Activated naive CD8-positive, alpha-beta T cell treated with anti-CD3 and anti-CD28 coated beads for 36 hours (primary cell): ENCODE data around the gene RITA1. TPM values are rescaled to one million over a fixed set of nuclear protein-coding genes. Genes with fewer than 3 reads are reported as not detected.

Experiments
- DNase-seq: peaks from one replicate; pipeline ENCODE4 v3.0.0; 2021
- H3K27ac Mint-ChIP-seq: one replicate; pipeline ENCODE4 v1.8.0; 2022; ENCODE audit warnings: mild to moderate bottlenecking, moderate library complexity, mixed read lengths
- H3K27me3 Mint-ChIP-seq: one replicate; pipeline ENCODE4 v1.8.0; 2022; ENCODE audit warnings: mild to moderate bottlenecking, mixed read lengths
- H3K36me3 Mint-ChIP-seq: one replicate; pipeline ENCODE4 v1.8.0; 2021; ENCODE audit warnings: mild to moderate bottlenecking, mixed read lengths
- H3K4me1 Mint-ChIP-seq: one replicate; pipeline ENCODE4 v1.8.0; 2021; ENCODE audit warnings: mixed read lengths
- H3K4me3 Mint-ChIP-seq: one replicate; pipeline ENCODE4 v1.8.0; 2022; ENCODE audit warnings: mild to moderate bottlenecking, moderate library complexity, mixed read lengths
- H3K9me3 Mint-ChIP-seq: one replicate; pipeline ENCODE4 v1.8.0; 2022; ENCODE audit warnings: mixed read lengths
- total RNA-seq, 2 experiments: library from RNA; stranded (reverse); gene quantifications; one replicate each; pipeline ENCODE4 v1.2.3, GENCODE V29; 2021

The RITA1 gene
- total RNA-seq, 2 experiments from 2014 or later, result 28.9 to 31.1 TPM

DNA sequence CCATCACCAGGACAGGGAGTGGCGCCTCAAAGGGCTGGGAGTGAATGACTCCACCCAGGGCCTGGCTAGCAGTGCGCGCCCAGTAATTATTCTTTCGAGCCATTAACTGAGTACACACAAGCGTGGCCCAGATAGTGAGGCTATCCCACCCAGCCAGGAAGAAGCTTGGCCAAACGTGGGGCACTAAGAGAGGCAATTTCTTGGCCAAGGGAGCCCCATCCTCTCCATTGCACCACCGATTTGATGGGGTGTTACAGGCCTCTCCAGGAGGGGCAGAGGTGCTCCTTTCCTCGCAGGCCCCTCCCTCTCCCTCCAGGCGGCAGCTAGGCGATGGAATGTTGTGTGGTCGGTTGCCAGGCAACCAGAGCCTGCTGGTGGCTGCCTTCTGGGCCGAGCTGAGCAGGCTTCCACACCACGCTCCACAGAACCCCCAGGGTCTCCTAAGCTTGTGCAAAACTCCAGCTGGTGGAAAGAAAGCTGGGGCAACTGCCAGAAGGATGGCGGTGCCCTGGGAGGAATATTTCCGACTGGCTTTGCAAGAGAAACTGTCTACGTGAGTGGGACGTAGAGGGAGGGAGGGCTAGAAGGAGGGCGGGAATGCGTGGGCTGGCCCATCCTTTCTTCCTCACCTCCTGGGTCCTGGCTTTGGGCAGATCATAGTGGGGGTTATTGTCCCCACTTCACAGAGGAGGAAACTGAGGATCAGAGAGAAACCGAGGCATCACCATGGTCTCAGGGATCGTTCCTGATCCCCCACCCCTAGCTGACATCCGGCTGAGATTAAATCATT, 36.0 kb upstream of the RITA1 start, which contains the start of gene CFAP73:
Gene CFAP73, plus strand, starts transcription at position 364 of the 790 bp plus-strand sequence. Its CDS starts 134 bp downstream, at position 498.
- H3K4me3 Mint-ChIP-seq, result no peak within 1 kb of the TSS
- H3K4me1 Mint-ChIP-seq, result peaks cover 11% of the 10 kb centered on the region
- H3K9me3 Mint-ChIP-seq, result no peaks in the 10 kb centered on the region
- peak; percentile 47 for DNase-seq
- no peaks in the 10 kb centered on the region for H3K36me3 Mint-ChIP-seq
- no peak within 1 kb of the TSS for H3K27ac Mint-ChIP-seq
- peaks cover 25% of the 10 kb centered on the region for H3K27me3 Mint-ChIP-seq

DNA sequence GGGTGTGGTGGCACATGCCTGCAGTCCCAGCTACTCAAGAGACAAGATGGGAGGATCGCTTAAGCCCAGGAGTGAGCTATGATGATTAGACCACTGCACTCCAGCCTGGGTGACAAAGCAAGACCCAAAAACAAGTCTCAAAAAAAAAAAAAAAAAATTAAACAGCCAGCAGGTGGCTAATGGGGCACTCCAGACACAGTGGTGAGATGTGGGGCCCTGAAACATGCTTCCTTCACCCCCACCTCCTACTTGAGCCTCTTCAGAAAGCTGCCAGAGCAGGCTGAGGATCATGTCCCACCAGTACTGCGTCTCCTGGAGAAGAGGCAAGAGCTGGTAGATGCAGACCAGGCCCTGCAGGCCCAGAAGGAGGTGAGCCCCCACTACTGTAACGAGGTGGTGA, 33.9 kb upstream of the RITA1 start:
- Mint-ChIP-seq H3K27ac (no peak overlapping the region), H3K27me3 (peaks cover 30% of the 10 kb centered on the region), H3K4me3 (no peak overlapping the region), H3K36me3 (no peaks in the 10 kb centered on the region), H3K9me3 (no peaks in the 10 kb centered on the region), H3K4me1 (peaks cover 14% of the 10 kb centered on the region)
- no peak for DNase-seq

DNA sequence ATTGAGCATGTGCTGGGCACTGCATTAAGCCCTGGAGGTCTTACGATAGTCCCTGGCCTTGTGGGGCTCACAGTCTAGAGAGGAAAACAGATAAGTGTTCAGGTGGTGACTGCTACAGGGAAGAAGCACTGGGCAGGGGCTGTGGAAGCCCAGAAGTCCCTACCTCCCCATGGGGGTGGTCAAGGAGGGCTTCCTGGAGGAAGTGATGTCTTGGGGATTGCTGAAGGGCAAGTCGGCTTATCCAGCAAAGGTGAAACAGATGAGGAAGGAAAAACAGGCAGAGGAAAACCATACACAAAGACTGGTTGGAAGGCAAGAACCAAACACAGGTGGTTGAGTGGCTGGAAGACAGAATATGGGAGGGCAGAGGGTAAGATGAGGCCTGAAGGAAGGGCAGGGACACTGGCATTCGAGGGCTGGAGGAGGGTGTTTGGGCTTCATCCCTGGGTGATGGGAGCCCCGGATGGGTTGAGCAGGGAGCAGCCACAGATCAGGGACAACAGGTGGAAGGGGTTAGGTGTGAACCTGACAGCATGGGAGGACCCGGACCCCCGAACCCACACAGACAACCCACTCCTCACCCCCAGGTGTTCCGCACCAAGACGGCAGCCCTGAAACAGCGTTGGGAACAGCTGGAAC, 33.2 kb upstream of the RITA1 start:
- peaks cover 20% of the 10 kb centered on the region for H3K4me1 Mint-ChIP-seq

DNA sequence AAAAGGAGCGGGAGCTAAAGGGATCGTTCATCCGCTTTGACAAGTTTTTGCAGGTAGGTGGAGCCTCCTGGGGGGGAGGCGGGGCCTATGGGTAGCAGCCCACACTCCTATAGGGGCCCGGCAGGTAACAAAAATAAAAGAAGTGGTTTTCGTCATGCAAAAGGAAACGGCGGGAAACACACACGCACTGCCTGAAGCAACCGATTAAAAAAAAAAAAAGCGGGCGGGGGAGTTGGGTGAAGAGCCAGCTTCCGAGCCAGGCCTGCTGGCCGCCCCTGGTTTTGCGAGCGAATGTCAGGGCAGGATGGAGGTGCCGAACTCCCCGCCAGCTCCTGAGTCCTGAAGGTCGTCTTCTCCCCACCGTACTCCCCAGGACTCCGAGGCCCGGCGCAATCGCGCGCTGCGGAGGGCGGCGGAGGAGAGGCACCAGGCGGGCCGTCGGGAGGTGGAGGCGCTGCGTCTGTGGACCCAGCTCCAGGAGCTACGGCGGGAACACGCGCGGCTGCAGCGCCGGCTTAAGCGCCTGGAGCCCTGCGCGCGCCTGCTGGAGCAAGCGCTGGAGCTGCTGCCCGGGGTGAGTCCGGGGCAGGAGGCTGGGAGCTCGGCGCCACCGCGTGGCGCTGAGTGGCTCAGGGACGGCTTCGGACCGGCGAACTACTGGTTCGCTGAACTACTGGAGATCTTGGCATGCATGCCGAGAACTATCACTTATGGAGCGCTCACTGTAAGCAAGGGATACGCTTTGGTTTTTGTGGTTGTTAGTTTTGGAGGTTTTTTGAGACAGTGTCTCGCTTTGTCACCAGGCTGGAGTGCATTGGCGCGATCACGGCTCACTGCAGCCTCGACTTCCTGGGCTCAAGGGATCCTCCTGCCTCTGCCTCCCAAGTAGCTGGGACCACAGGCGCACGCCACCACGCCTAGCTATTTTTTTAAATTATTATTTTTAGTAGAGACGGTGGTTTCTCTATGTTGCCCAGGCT, 32.4 kb upstream of the RITA1 start:
- peak; percentile 68 for DNase-seq
- Mint-ChIP-seq H3K36me3 (peaks cover 5% of the 10 kb centered on the region), H3K4me3 (peak overlapping the region; percentile 71), H3K27ac (no peak overlapping the region), H3K4me1 (peaks cover 20% of the 10 kb centered on the region), H3K27me3 (peaks cover 30% of the 10 kb centered on the region), H3K9me3 (no peaks in the 10 kb centered on the region)

More for the DNA sequence above, 33.2 kb upstream of the RITA1 start:
- DNase-seq, result no peak
- H3K4me3 Mint-ChIP-seq, result peak overlapping the region; percentile 71
- peak overlapping the region; percentile 15 for H3K27ac Mint-ChIP-seq
- no peaks in the 10 kb centered on the region for H3K9me3 Mint-ChIP-seq
- H3K36me3 Mint-ChIP-seq, result no peaks in the 10 kb centered on the region
- peaks cover 30% of the 10 kb centered on the region for H3K27me3 Mint-ChIP-seq

DNA sequence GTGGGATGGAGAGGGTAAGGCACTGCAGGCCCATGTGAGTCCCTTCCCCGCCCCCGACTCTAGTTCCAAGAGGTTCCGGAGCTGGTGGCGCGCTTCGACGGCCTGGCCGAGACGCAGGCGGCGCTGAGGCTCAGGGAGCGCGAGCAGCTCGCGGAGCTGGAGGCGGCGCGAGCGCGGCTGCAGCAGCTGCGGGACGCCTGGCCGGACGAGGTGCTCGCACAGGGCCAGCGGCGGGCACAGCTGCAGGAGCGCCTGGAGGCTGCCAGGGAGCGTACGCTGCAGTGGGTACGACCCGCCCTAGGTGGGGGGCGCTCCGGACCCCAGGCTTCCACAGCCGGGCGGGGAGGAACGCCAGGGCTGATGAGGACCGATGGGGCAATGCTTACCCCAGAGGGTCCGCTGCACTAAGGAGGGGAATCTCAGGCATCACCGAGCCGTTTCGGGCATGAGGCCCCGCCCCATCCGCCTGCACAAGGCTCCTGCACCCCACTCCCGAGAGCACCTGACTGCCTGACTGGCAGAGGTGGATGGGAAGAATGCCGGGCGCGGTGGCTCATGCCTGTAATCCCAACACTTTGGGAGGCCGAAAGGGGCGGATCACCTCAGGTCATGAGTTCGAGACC, 31.1 kb upstream of the RITA1 start:
- Mint-ChIP-seq H3K9me3 (no peaks in the 10 kb centered on the region), H3K4me1 (peaks cover 20% of the 10 kb centered on the region), H3K4me3 (peak overlapping the region; percentile 45), H3K27ac (no peak overlapping the region), H3K27me3 (peaks cover 30% of the 10 kb centered on the region), H3K36me3 (peaks cover 6% of the 10 kb centered on the region)
- DNase-seq, result peak; percentile 38

DNA sequence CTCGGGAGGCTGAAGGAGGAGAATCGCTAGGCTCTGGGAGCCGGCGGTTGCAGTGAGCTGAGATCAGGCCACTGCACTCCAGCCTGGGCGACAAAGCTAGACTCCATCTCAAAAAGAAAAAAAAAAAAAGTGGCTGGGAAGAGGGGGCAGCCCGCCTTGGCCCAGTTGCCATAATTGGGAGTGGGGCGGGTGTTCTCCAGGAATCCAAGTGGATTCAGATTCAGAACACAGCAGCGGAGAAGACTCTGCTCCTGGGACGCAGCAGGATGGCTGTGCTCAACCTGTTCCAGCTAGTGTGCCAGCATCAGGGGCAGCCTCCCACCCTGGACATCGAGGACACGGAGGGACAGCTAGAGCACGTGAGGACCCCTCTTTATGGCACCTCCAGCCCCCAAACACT, 30.5 kb upstream of the RITA1 start:
- no peaks in the 10 kb centered on the region for H3K9me3 Mint-ChIP-seq
- no peak overlapping the region for H3K27ac Mint-ChIP-seq
- peaks cover 6% of the 10 kb centered on the region for H3K36me3 Mint-ChIP-seq
- DNase-seq, result no peak
- H3K27me3 Mint-ChIP-seq, result peaks cover 30% of the 10 kb centered on the region
- peaks cover 20% of the 10 kb centered on the region for H3K4me1 Mint-ChIP-seq
- no peak overlapping the region for H3K4me3 Mint-ChIP-seq

DNA sequence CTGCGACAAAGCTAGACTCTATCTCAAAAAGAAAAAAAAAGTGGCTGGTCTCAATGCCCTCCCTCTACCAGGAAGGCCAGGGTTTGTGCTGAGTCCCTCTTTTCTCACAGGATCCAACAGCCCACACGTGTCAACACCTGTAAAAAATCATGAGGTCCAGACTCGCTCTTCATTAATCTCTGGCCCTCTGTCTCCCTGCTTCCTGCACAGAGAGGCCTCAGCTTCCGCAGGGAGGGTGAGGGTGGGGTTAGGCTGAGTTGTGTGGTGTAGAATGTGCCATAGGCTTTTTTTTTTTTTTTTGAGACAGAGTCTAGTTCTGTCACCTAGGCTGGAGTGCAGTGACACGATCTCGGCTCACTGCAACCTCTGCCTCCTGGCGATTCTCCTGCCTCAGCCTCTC, 29.9 kb upstream of the RITA1 start:
- H3K27me3 Mint-ChIP-seq, result peaks cover 24% of the 10 kb centered on the region
- no peak overlapping the region for H3K27ac Mint-ChIP-seq
- peaks cover 6% of the 10 kb centered on the region for H3K36me3 Mint-ChIP-seq
- H3K4me1 Mint-ChIP-seq, result peaks cover 20% of the 10 kb centered on the region
- no peaks in the 10 kb centered on the region for H3K9me3 Mint-ChIP-seq
- H3K4me3 Mint-ChIP-seq, result peak overlapping the region; percentile 18
- DNase-seq, result no peak

DNA sequence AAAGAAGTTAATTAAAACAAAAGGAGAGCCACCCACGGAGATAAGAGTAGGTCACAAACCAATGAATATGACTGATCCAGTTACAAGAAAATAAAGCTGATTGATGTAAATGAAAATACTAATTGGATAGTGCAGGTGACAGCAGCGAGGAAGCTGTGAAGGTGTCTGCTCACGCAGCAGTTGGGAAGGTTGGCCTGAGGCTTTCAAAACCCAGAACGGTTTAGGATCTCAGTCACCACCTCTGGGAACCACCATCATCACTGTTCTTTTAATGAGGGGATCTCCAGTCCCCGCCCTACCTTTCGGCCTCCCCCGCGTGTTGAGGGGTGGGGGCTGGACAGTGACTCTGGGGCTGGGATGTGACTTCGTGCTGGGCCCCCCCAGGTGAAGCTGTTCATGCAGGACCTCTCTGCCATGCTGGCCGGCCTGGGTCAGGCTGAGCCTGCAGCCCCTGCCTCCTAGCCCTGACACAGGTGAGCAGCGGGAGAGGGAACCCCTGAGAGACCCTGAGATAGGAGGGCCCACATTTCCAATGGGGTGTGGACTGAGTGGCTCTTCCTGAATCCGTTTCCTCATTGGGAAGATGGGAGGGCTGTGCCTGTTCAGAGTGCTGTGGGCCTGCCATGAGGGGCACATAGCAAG, 28.2 kb upstream of the RITA1 start:
- no peak overlapping the region for H3K4me3 Mint-ChIP-seq
- no peak overlapping the region for H3K27ac Mint-ChIP-seq
- DNase-seq, result no peak
- H3K4me1 Mint-ChIP-seq, result peaks cover 15% of the 10 kb centered on the region
- H3K36me3 Mint-ChIP-seq, result peaks cover 11% of the 10 kb centered on the region
- H3K27me3 Mint-ChIP-seq, result peaks cover 16% of the 10 kb centered on the region
- no peaks in the 10 kb centered on the region for H3K9me3 Mint-ChIP-seq

DNA sequence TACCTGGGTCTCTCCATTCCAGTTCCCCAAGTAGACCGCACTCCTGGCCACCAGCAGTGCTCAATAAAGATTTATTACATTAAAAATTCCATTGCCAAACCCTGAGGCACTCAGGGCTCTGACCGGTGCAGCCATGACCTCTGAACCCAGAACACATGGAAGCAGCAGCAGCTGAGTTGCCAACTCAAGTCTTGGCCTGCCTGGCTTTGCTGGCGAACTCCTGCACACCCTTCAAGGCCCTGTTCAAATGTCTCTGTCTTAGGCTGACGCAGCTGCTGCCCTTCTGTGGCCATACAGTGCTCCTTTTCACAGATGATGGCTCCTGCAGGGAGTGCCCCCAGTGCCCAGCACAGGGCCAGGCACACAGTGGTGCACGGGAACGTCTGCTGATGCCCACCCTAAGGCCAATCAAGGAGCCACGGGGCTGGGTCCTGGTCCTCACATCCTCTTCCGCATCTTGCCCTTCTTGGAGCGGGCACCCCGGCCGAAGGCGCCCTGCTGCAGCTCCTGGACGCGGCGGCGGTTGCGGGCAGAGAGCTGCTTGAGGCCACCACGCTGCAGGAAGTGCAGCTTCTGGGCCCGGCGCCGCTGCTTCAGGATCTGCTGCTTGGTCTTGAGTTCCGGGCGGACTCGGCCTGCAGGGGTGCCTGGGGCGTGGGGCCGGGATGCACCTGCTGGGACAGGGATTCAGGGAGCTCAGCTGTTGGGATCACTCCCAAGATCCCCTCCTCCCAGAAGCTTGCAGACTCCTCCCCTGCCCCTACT, 26.9 kb upstream of the RITA1 start:
- H3K27ac Mint-ChIP-seq, result no peak overlapping the region
- H3K27me3 Mint-ChIP-seq, result peaks cover 10% of the 10 kb centered on the region
- H3K4me3 Mint-ChIP-seq, result no peak overlapping the region

DNA sequence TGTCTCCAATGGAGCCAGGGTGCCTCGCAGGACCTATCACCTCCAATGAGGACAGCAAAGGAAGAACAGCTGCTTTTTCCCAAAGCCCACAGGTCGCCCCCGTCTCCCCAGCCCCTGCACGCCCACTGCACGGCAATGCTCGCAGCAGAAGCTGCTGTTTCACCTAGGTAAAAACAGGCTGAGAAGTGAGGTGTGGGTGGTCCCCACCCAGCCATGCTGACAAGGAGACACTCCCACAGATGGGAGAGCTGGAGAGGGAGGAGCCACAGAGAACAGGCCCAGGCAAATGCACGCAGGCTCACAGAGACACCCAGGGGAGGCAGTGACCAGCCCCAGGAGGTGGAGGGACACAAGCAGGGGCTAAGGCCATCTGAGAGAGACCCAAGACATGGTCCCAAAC, 25.6 kb upstream of the RITA1 start:
- Mint-ChIP-seq H3K4me3 (no peak overlapping the region), H3K9me3 (no peaks in the 10 kb centered on the region), H3K27me3 (peaks cover 5% of the 10 kb centered on the region), H3K36me3 (peaks cover 16% of the 10 kb centered on the region), H3K4me1 (peaks cover 9% of the 10 kb centered on the region), H3K27ac (no peak overlapping the region)
- DNase-seq, result no peak

More for the DNA sequence above, 26.9 kb upstream of the RITA1 start:
- DNase-seq, result no peak
- no peaks in the 10 kb centered on the region for H3K9me3 Mint-ChIP-seq
- peaks cover 12% of the 10 kb centered on the region for H3K4me1 Mint-ChIP-seq
- H3K36me3 Mint-ChIP-seq, result peaks cover 15% of the 10 kb centered on the region

DNA sequence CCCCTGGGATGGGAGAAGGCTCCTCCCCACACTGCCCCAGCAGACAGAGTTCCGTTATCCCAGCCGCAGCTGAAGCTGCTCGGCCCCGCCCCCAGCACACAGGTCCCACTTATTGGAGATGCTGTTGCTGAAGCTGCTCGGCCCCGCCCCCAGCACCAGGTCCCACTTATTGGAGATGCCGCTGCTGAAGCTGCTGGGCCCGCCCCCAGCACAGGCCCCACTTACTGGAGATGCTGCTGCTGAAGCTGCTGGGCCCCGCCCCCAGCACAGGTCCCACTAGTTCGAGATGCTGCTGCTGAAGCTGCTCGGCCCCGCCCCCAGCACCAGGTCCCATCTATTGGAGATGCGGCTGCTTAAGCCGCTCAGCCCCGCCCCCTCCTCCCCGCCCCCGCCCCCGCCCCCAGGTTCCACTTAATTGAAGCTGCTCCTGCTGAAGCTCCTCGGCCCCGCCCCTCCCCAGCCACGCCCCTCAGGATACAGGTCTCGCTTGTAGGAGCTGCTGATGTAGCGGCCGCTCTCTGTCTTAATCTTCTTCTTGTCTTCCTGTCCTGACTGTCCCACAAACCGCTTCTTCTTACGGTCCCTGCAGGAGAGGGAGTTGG, 24.0 kb upstream of the RITA1 start:
- Mint-ChIP-seq H3K36me3 (peaks cover 20% of the 10 kb centered on the region), H3K27ac (no peak overlapping the region), H3K4me3 (no peak overlapping the region), H3K27me3 (no peaks in the 10 kb centered on the region), H3K4me1 (peaks cover 6% of the 10 kb centered on the region), H3K9me3 (no peaks in the 10 kb centered on the region)
- peak; percentile 35 for DNase-seq

DNA sequence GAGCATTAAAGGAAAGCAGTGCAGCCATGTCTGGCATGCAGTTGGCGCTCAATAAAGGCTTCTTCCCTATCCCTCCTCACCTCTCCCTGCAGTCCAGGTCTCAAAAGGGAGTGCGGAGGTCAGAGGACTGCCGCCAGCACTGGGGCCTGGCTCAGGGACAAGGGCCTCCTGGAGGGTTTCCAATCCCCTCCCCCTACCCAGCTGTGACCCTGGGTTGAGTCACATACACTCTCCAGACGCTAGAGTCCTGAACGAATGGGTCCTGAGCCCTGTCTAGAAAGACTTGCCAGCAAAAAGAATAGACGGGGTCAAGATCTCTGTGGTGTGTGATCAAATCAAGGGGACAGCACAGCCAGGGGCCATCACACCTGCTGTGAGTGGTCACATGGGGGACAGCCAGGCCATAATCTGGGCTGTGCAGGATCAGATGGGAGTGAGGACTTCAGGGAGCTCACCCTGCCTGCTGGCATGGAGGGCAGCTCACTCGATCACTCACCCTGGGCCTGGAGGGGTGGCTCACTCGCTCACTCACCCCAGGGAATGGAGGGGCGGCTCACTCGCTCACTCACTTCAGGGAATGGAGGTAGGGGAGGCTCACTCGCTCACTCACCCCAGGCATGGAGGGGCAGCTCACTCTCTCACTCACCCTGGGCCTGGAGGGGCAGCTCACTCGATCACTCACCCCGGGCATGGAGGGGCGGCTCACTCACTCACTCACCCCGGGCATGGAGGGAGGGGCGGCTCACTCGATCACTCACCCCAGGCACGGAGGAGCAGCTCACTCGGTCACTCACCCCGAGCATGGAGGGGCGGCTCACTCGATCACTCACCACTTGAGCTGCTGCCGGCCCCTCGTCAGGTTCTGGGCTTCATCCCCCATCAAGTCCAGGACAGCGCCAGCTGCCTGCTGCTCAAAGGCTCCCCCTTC, 23.2 kb upstream of the RITA1 start:
- Mint-ChIP-seq H3K4me3 (no peak overlapping the region), H3K27me3 (no peaks in the 10 kb centered on the region), H3K27ac (no peak overlapping the region), H3K4me1 (no peaks in the 10 kb centered on the region), H3K9me3 (no peaks in the 10 kb centered on the region), H3K36me3 (peaks cover 19% of the 10 kb centered on the region)
- DNase-seq, result no peak
